ENCODE results near the gene SETD7.

The SETD7 gene

DNA sequence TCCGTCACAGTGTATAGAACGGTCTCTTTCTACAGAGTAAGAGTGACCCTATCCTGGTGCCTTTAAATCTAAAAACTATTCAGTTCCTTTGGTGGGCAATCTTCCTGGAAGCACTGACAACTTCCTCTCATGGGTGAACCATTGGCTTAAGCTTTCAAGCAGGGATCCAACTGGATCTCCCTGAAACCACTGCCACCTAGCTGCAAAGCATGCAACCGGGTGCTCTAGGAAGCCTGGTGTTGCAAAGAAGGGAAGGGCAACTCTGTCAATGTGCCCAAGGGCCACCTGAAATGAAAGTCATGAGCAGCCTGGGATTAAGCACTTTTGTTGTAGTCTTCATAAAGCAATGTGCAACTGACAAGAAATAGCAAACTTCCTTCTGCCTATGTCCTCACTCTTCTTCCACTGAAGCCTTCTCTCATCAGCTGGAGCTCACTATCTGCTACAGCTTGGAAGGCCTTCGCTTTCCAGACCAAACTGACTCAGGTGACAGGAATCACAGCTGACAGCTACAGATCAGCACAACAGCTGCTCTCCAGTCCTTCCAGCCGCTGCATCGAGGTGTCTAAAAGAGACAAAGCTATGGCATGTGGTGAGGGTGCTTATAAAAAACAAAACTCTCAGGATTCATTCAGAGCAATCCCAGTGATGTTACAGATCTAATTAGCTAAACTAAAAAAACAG, 46.1 kb downstream of the SETD7 start:
- ATAC-seq, result no peak
- Mint-ChIP-seq H3K4me3 (no peak overlapping the region), H3K4me1 (no peaks in the 10 kb centered on the region), H3K27me3 (no peaks in the 10 kb centered on the region), H3K9me3 (no peaks in the 10 kb centered on the region), H3K27ac (no peak overlapping the region)
- DNase-seq, result no peak

DNA sequence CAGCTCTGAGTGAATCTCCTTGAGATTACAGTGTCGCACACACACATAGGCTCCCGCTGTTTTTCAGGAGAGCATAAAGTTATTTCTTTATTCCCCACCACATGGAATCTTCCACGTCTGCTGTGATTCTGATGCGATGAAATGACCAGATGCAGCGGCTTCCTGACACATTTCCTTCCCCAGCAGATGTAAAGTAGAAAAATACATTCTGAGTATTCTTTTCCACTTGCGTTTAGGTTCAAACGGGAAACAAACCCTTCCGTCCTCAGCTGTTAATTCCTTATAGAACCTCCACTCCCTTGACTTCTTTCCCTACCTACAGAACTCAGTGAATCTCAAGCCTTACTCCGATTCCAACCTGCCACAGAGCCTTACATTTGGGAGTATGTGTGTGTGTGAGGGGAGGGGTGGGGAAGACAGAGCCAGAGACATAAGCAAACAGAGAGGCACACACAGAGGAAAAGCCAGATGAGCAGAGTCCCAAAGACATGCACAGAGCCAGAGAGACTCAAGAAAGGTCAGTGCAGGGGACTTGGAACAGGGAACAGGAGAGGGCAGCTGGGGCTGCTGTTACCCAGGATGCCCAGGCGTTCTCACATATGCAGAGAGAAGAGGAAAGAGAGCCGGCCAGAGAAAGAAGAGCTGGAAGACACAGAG, 47.3 kb downstream of the SETD7 start:
- H3K27me3 Mint-ChIP-seq, result no peaks in the 10 kb centered on the region
- H3K27ac Mint-ChIP-seq, result no peak overlapping the region
- H3K4me3 Mint-ChIP-seq, result no peak overlapping the region
- no peaks in the 10 kb centered on the region for H3K9me3 Mint-ChIP-seq
- ATAC-seq (no peak), DNase-seq (no peak)
- H3K4me1 Mint-ChIP-seq, result no peaks in the 10 kb centered on the region

- Mint-ChIP-seq H3K9me3 (no peaks in the 10 kb centered on the region), H3K4me1 (no peaks in the 10 kb centered on the region)
These were observed 49.2 kb downstream of the SETD7 start for GRCh38 chr4:139506774-139507173.

GRCh38 chr4:139503622-139504166, 52.3 kb downstream of the SETD7 start:
- Mint-ChIP-seq H3K27ac (peak overlapping the region in 1 of 2 donors; percentile 32), H3K27me3 (peaks cover 21% of the 10 kb centered on the region), H3K4me1 (no peaks in the 10 kb centered on the region), H3K4me3 (no peak overlapping the region), H3K9me3 (no peaks in the 10 kb centered on the region)
- ATAC-seq (peak; percentile 70), DNase-seq (no peak)

More at GRCh38 chr4:139506774-139507173, 49.2 kb downstream of the SETD7 start:
- DNase-seq, result no peak
- Mint-ChIP-seq H3K4me3 (no peak overlapping the region), H3K27ac (no peak overlapping the region), H3K27me3 (peaks cover 6% of the 10 kb centered on the region)
- no peak for ATAC-seq

GRCh38 chr4:139501927-139502899, 53.8 kb downstream of the SETD7 start:
- ATAC-seq (no peak), DNase-seq (no peak)
- no peaks in the 10 kb centered on the region for H3K9me3 Mint-ChIP-seq
- no peak overlapping the region for H3K4me3 Mint-ChIP-seq
- peaks cover 21% of the 10 kb centered on the region for H3K27me3 Mint-ChIP-seq
- peaks cover 6% of the 10 kb centered on the region for H3K4me1 Mint-ChIP-seq
- peak overlapping the region in 1 of 2 donors; percentile 43 for H3K27ac Mint-ChIP-seq

GRCh38 chr4:139501527-139501926, 54.5 kb downstream of the SETD7 start:
- peaks cover 6% of the 10 kb centered on the region for H3K4me1 Mint-ChIP-seq
- H3K4me3 Mint-ChIP-seq, result no peak overlapping the region
- ATAC-seq (no peak), DNase-seq (no peak)
- H3K27ac Mint-ChIP-seq, result no peak overlapping the region
- H3K27me3 Mint-ChIP-seq, result peaks cover 21% of the 10 kb centered on the region
- no peaks in the 10 kb centered on the region for H3K9me3 Mint-ChIP-seq

GRCh38 chr4:139501117-139501516, 54.9 kb downstream of the SETD7 start:
- Mint-ChIP-seq H3K4me3 (no peak overlapping the region), H3K27ac (no peak overlapping the region), H3K27me3 (peaks cover 21% of the 10 kb centered on the region), H3K4me1 (peaks cover 6% of the 10 kb centered on the region), H3K9me3 (no peaks in the 10 kb centered on the region)
- no peak for ATAC-seq
- no peak for DNase-seq

GRCh38 chr4:139499186-139499585, 56.8 kb downstream of the SETD7 start:
- no peak for DNase-seq
- H3K27ac Mint-ChIP-seq, result peak overlapping the region in 1 of 2 donors; percentile 22
- H3K4me3 Mint-ChIP-seq, result no peak overlapping the region
- ATAC-seq, result no peak
- peaks cover 6% of the 10 kb centered on the region for H3K4me1 Mint-ChIP-seq
- no peaks in the 10 kb centered on the region for H3K9me3 Mint-ChIP-seq
- peaks cover 21% of the 10 kb centered on the region for H3K27me3 Mint-ChIP-seq

GRCh38 chr4:139493176-139493575, 62.8 kb downstream of the SETD7 start:
- Mint-ChIP-seq H3K27ac (no peak overlapping the region), H3K4me3 (no peak overlapping the region), H3K27me3 (peaks cover 6% of the 10 kb centered on the region), H3K4me1 (peaks cover 4% of the 10 kb centered on the region), H3K9me3 (no peaks in the 10 kb centered on the region)
- DNase-seq (no peak), ATAC-seq (no peak)

- DNase-seq, result no peak
- no peaks in the 10 kb centered on the region for H3K9me3 Mint-ChIP-seq
These were observed 63.6 kb downstream of the SETD7 start for GRCh38 chr4:139492429-139492828.

GRCh38 chr4:139489638-139490037, 66.4 kb downstream of the SETD7 start:
- Mint-ChIP-seq H3K4me1 (no peaks in the 10 kb centered on the region), H3K9me3 (no peaks in the 10 kb centered on the region), H3K27me3 (peaks cover 6% of the 10 kb centered on the region), H3K27ac (no peak overlapping the region), H3K4me3 (no peak overlapping the region)
- ATAC-seq (no peak), DNase-seq (no peak)

More at GRCh38 chr4:139492429-139492828, 63.6 kb downstream of the SETD7 start:
- H3K27me3 Mint-ChIP-seq, result peaks cover 6% of the 10 kb centered on the region
- no peak for ATAC-seq
- no peak overlapping the region for H3K27ac Mint-ChIP-seq
- no peak overlapping the region for H3K4me3 Mint-ChIP-seq
- no peaks in the 10 kb centered on the region for H3K4me1 Mint-ChIP-seq

DNA sequence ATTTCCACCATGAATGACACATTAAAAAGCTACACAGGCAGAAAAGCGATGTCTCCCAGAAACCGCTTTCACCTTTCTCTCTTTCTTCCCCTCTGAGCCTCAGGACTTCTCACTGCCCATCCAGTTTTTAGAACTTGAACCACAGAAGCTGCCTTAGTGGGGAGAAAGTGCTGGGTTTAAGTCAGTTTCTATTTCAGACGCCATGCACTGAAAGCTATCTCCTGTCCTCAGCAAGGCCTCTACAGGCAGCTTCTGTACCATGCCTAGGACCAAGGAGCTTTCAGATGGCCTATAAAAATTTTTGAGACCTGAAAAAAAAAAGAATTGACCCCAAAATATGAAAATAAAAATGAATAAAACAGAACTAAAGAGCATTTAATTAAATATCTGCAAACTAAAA, 67.6 kb downstream of the SETD7 start:
- no peaks in the 10 kb centered on the region for H3K4me1 Mint-ChIP-seq
- DNase-seq, result no peak
- H3K27me3 Mint-ChIP-seq, result peaks cover 6% of the 10 kb centered on the region
- ATAC-seq, result no peak
- no peaks in the 10 kb centered on the region for H3K9me3 Mint-ChIP-seq
- H3K27ac Mint-ChIP-seq, result no peak overlapping the region
- no peak overlapping the region for H3K4me3 Mint-ChIP-seq

GRCh38 chr4:139484783-139485311, 71.2 kb downstream of the SETD7 start:
- H3K4me1 Mint-ChIP-seq, result peaks cover under 1% of the 10 kb centered on the region
- H3K27me3 Mint-ChIP-seq, result no peaks in the 10 kb centered on the region
- H3K27ac Mint-ChIP-seq, result peak overlapping the region in 1 of 2 donors; percentile 4
- DNase-seq (no peak), ATAC-seq (no peak)
- no peak overlapping the region for H3K4me3 Mint-ChIP-seq
- no peaks in the 10 kb centered on the region for H3K9me3 Mint-ChIP-seq

DNA sequence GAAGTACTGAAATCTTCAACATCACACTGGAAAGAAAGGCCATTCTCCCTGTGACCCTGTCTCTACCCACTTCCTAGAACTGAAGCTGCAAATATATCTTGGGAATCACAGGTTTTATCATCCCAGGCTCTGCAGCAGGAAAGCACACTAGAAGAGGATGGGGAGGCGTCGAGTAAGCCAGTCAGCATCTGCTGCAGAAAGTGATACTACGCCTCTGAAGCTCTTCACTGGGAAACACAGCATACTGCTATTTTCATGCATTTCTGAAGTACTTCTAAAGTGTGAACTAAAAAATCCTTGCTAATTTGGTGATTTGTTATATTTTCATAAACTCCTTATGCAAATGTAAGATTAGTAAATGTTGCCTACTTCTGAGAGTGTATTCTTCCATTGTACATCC, 73.0 kb downstream of the SETD7 start:
- ATAC-seq (no peak), DNase-seq (no peak)
- H3K27me3 Mint-ChIP-seq, result no peaks in the 10 kb centered on the region
- H3K9me3 Mint-ChIP-seq, result no peaks in the 10 kb centered on the region
- H3K4me1 Mint-ChIP-seq, result peaks cover 17% of the 10 kb centered on the region
- no peak overlapping the region for H3K4me3 Mint-ChIP-seq
- H3K27ac Mint-ChIP-seq, result no peak overlapping the region

GRCh38 chr4:139481465-139481864, 74.6 kb downstream of the SETD7 start:
- no peak for ATAC-seq
- no peaks in the 10 kb centered on the region for H3K9me3 Mint-ChIP-seq

More at GRCh38 chr4:139481465-139481864, 74.6 kb downstream of the SETD7 start:
- Mint-ChIP-seq H3K4me3 (no peak overlapping the region), H3K4me1 (peaks cover 17% of the 10 kb centered on the region), H3K27me3 (no peaks in the 10 kb centered on the region), H3K27ac (no peak overlapping the region)
- DNase-seq, result no peak
